Spleen (tissue), 11 donors: ENCODE results near the gene MYMX. TPM values are rescaled to one million over a fixed set of nuclear protein-coding genes. Genes with fewer than 3 reads are reported as not detected.
A peak's percentile ranks its signal among the peaks of the same experiment; 100 is the strongest.
"Not testable (repeated sequence)": the region's sequence is repeated elsewhere in the genome, so short reads cannot be mapped to it uniquely, and the experiment has no call there.

Experiments
- DNase-seq: peaks from one replicate; pipeline ENCODE4 v3.0.0-alpha.2; 2020
- H3K27ac ChIP-seq, 8 donors: fragments of 200-600 bp; sonication (generic) in 7 of 8; 1 replicate in 4 of 8; 2 replicates in 4 of 8; pipeline versions ENCODE4 v1.5.0 to v1.8.0; 2016 to 2021; ENCODE audit warnings: inconsistent platforms in 4 of 8, mild to moderate bottlenecking in 4 of 8, moderate library complexity in 1 of 8
- H3K27me3 ChIP-seq, 7 donors: fragments of 200-600 bp; sonication (generic) in 6 of 7; replicated peaks in 1 of 7; 1 replicate in 4 of 7; 2 replicates in 3 of 7; pipeline versions ENCODE4 v1.5.0 to v1.8.0; 2016 to 2021; ENCODE audit warnings: inconsistent platforms in 3 of 7, mild to moderate bottlenecking in 1 of 7
- H3K36me3 ChIP-seq, 6 donors: fragments of 200-600 bp; sonication (generic) in 5 of 6; 1 replicate in 4 of 6; 2 replicates in 2 of 6; pipeline versions ENCODE4 v1.5.0 to v1.8.0; 2016 to 2021; ENCODE audit warnings: inconsistent platforms in 2 of 6
- H3K4me1 ChIP-seq, 6 donors: fragments of 200-600 bp; sonication (generic) in 5 of 6; 1 replicate in 3 of 6; 2 replicates in 3 of 6; pipeline versions ENCODE4 v1.5.0 to v1.8.0; 2016 to 2021; ENCODE audit warnings: inconsistent platforms in 3 of 6
- H3K4me3 ChIP-seq, 8 donors: fragments of 200-600 bp; sonication (generic) in 7 of 8; 1 replicate in 4 of 8; 2 replicates in 4 of 8; pipeline versions ENCODE4 v1.5.0 to v1.8.0; 2016 to 2021; ENCODE audit warnings: inconsistent platforms in 4 of 8, mild to moderate bottlenecking in 4 of 8, moderate library complexity in 2 of 8
- H3K9me3 ChIP-seq, 8 donors: fragments of 200-600 bp; sonication (generic) in 7 of 8; 1 replicate in 4 of 8; 2 replicates in 4 of 8; pipeline versions ENCODE4 v1.5.0 to v1.8.0; 2016 to 2021; ENCODE audit warnings: inconsistent platforms in 4 of 8
- CTCF ChIP-seq, 11 experiments: fragments of 200-600 bp in 7 of 11; fragments of 450-650 bp in 4 of 11; sonication (generic) in 4 of 11; IDR thresholded peaks in 8 of 11; conservative IDR thresholded peaks in 3 of 11; 1 replicate in 7 of 11; 2 replicates in 4 of 11; pipeline versions ENCODE4 v1.4.0 to v1.8.0; 2016 to 2021; ENCODE audit warnings: antibody characterized with exemption in 11 of 11, inconsistent platforms in 4 of 11, mild to moderate bottlenecking in 1 of 11
- POLR2A ChIP-seq, 3 donors: fragments of 450-650 bp; IDR thresholded peaks; one replicate each; pipeline ENCODE4 v1.5.1; 2017; ENCODE audit warnings: antibody characterized with exemption in 3 of 3, mild to moderate bottlenecking in 1 of 3
- POLR2AphosphoS5 ChIP-seq, 3 donors: sonication (generic); formaldehyde crosslinking; IDR thresholded peaks; one replicate each; pipeline ENCODE4 v1.5.1; 2017; ENCODE audit warnings: antibody characterized with exemption in 3 of 3
- WGBS, 5 donors: extraction: QIAGEN DNeasy Blood & Tissue Kit in 3 of 5; methylation state at CpG; one replicate each; pipeline versions ENCODE4 v1.1.5 to v1.1.7; 2013 to 2018; 5-methylcytosine and 5-hydroxymethylcytosine counted together
- intact Hi-C: fragments of 100-400 bp; cut with DNase I; formaldehyde crosslinking; loops from one replicate; pipeline ENCODE4 v1.15.0; 2023; ENCODE audit warnings: low total_unique reads
- polyA plus RNA-seq, 3 donors: library from polyadenylated mRNA; stranded (reverse); fragments of 200-250 nt; gene quantifications; one replicate each; pipeline ENCODE4 v1.2.1, GENCODE V29; 2013
- total RNA-seq, 7 donors: library from RNA; depleted of rRNA in 3 of 7; stranded (reverse); fragments of >200 nt in 3 of 7; fragmentation: NEBNext Ultra II Directional in 4 of 7; extraction: Animal tissue kit (Norgen Biotek cat#: 25700) in 4 of 7; gene quantifications; one replicate each; pipeline versions ENCODE4 v1.1.0 to v1.2.1, GENCODE V29; 2016 to 2021
- donor health status: healthy with polysubstance abuse.
- donor health status: DM: no; HTN: no; CAD: no; lungs with moderate emphysema.
- donor health status: DM: no; HTN: no; CAD: no.
- donor health status: Bipolar disorder and iron deficiency.
- donor health status: healthy.
- donor health status: DM: no; HTN: no; CAD: no.
- donor health status: DM: yes; HTN: yes; CAD: no.

The MYMX gene
- total and polyA plus RNA-seq, 10 donors = 0.34 to 1.5 (median 0.87) TPM; not detected in 2

GRCh38 chr6:44230034-44230675 is 13.4 kb downstream of the MYMX start:
- intact Hi-C loops = loop anchor here (10.0 kb wide), 2 partner anchors 55 to 135 kb away; no protein-coding TSS in a partner anchor
- Histone ChIP-seq H3K36me3 (peaks cover 0 to 42% (median 0%) of the 10 kb centered on the region in 6 donors), H3K27me3 (no peaks in the 10 kb centered on the region), H3K27ac (no peak overlapping the region), H3K9me3 (no peaks in the 10 kb centered on the region), H3K4me1 (peaks cover 0 to 63% (median 25%) of the 10 kb centered on the region in 6 donors), H3K4me3 (no peak overlapping the region)
- DNase-seq = no peak
- 94 to 99% (median 96%) methylated on average over 10 of the region's 10 CpGs for WGBS, 5 donors
- TF ChIP-seq POLR2A (IDR thresholded peaks at IDR 0.05) = no peak
- no peak for TF ChIP-seq CTCF (IDR thresholded peaks at IDR 0.05 in 8 of 11, conservative IDR thresholded peaks at IDR 0.05 in 3 of 11)
- TF ChIP-seq POLR2AphosphoS5 (IDR thresholded peaks at IDR 0.05) = no peak

GRCh38 chr6:44231426-44231825 is 14.7 kb downstream of the MYMX start:
- H3K27ac ChIP-seq, H3K9me3 ChIP-seq, H3K27me3 ChIP-seq, DNase-seq, H3K4me3 ChIP-seq: not testable (repeated sequence)
- Histone ChIP-seq H3K36me3 (peaks cover 0 to 42% (median 0%) of the 10 kb centered on the region in 6 donors), H3K4me1 (peaks cover 0 to 63% (median 21%) of the 10 kb centered on the region in 6 donors)
- WGBS, 5 donors = 73 to 84% (median 79%) methylated on average over 9 of the region's 9 CpGs
- intact Hi-C loops = loop anchor here (10.0 kb wide), 2 partner anchors 57 to 137 kb away; no protein-coding TSS in a partner anchor

GRCh38 chr6:44232676-44233566 is 16.2 kb downstream of the MYMX start:
- Histone ChIP-seq H3K27me3 (no peaks in the 10 kb centered on the region), H3K27ac (peak overlapping the region in 2 of 8 donors; percentile 4 to 61), H3K9me3 (no peaks in the 10 kb centered on the region), H3K4me1 (peaks cover 4 to 68% (median 26%) of the 10 kb centered on the region in 6 donors), H3K36me3 (peaks cover 0 to 37% (median 0%) of the 10 kb centered on the region in 6 donors), H3K4me3 (no peak overlapping the region)
- DNase-seq = no peak
- TF ChIP-seq POLR2A (IDR thresholded peaks at IDR 0.05) (no peak), CTCF (IDR thresholded peaks at IDR 0.05 in 8 of 11, conservative IDR thresholded peaks at IDR 0.05 in 3 of 11) (no peak), POLR2AphosphoS5 (IDR thresholded peaks at IDR 0.05) (no peak)
- 68 to 87% (median 81%) methylated on average over 15 to 16 of the region's 16 CpGs for WGBS, 5 donors
- intact Hi-C loops = loop anchor here (10.0 kb wide), 2 partner anchors 58 to 138 kb away; no protein-coding TSS in a partner anchor

GRCh38 chr6:44233567-44234100 is 16.9 kb downstream of the MYMX start:
- H3K36me3 ChIP-seq = peaks cover 0 to 37% (median 0%) of the 10 kb centered on the region in 6 donors
- H3K27me3 ChIP-seq = no peaks in the 10 kb centered on the region
- WGBS, 5 donors = 53 to 77% (median 66%) methylated on average over 14 of the region's 14 CpGs
- TF ChIP-seq POLR2A (IDR thresholded peaks at IDR 0.05) (no peak), CTCF (IDR thresholded peaks at IDR 0.05 in 8 of 11, conservative IDR thresholded peaks at IDR 0.05 in 3 of 11) (no peak), POLR2AphosphoS5 (IDR thresholded peaks at IDR 0.05) (no peak)
- intact Hi-C loops = loop anchor here (10.0 kb wide), 2 partner anchors 59 to 139 kb away; no protein-coding TSS in a partner anchor
- no peak overlapping the region for H3K4me3 ChIP-seq
- H3K4me1 ChIP-seq = peaks cover 9 to 75% (median 31%) of the 10 kb centered on the region in 6 donors
- no peaks in the 10 kb centered on the region for H3K9me3 ChIP-seq
- H3K27ac ChIP-seq = peak overlapping the region in 4 of 8 donors; percentile 4 to 61 (median 48)
- DNase-seq = peak; percentile 58
